ENCODE results near the gene CTF1.

CTF1 gene

GRCh38 chr16:30902029-30902972 lies 5.9 kb downstream of the CTF1 start:
- peak overlapping the region; percentile 40 for H3K4me3 ChIP-seq (ENCODE audit: low read depth, low read length)
- peak; percentile 75 for TF ChIP-seq CTCF (IDR thresholded peaks at IDR 0.05; ENCODE audit: control insufficient read depth, extremely low read depth, insufficient read depth)
- DNase-seq (ENCODE audit: low read depth) = no peak

GRCh38 chr16:30903002-30903401 lies 6.6 kb downstream of the CTF1 start:
- H3K4me3 ChIP-seq (ENCODE audit: low read depth, low read length) = no peak overlapping the region
- no peak for TF ChIP-seq CTCF (IDR thresholded peaks at IDR 0.05; ENCODE audit: control insufficient read depth, extremely low read depth, insufficient read depth)
- DNase-seq (ENCODE audit: low read depth) = no peak

GRCh38 chr16:30903596-30903995 lies 7.2 kb downstream of the CTF1 start:
- TF ChIP-seq CTCF (IDR thresholded peaks at IDR 0.05; ENCODE audit: control insufficient read depth, extremely low read depth, insufficient read depth) = no peak
- no peak for DNase-seq (ENCODE audit: low read depth)
- H3K4me3 ChIP-seq (ENCODE audit: low read depth, low read length) = no peak overlapping the region

GRCh38 chr16:30904114-30904780 lies 7.8 kb downstream of the CTF1 start:
- DNase-seq (ENCODE audit: low read depth) = no peak
- TF ChIP-seq CTCF (IDR thresholded peaks at IDR 0.05; ENCODE audit: control insufficient read depth, extremely low read depth, insufficient read depth) = no peak

GRCh38 chr16:30907064-30907463 lies 10.7 kb downstream of the CTF1 start:
- H3K4me3 ChIP-seq (ENCODE audit: low read depth, low read length) = no peak overlapping the region
- TF ChIP-seq CTCF (IDR thresholded peaks at IDR 0.05; ENCODE audit: control insufficient read depth, extremely low read depth, insufficient read depth) = no peak
- DNase-seq (ENCODE audit: low read depth) = no peak

More at GRCh38 chr16:30904114-30904780, 7.8 kb downstream of the CTF1 start:
- H3K4me3 ChIP-seq (ENCODE audit: low read depth, low read length) = no peak overlapping the region

GRCh38 chr16:30910427-30911029 lies 14.1 kb downstream of the CTF1 start:
- TF ChIP-seq CTCF (IDR thresholded peaks at IDR 0.05; ENCODE audit: control insufficient read depth, extremely low read depth, insufficient read depth) = no peak
- no peak overlapping the region for H3K4me3 ChIP-seq (ENCODE audit: low read depth, low read length)
- no peak for DNase-seq (ENCODE audit: low read depth)

All from LNCaP clone FGC (cell line).